GM12872 (cell line): ENCODE measurements around the gene IVNS1ABP.

Experiments
- CTCF ChIP-seq: IDR thresholded peaks from 3 replicates; pipeline ENCODE4 v1.5.1; 2011; ENCODE audit warnings: low read depth, mild to moderate bottlenecking, low read length, moderate library complexity; ENCODE audit not compliant: insufficient read depth

The IVNS1ABP gene

DNA sequence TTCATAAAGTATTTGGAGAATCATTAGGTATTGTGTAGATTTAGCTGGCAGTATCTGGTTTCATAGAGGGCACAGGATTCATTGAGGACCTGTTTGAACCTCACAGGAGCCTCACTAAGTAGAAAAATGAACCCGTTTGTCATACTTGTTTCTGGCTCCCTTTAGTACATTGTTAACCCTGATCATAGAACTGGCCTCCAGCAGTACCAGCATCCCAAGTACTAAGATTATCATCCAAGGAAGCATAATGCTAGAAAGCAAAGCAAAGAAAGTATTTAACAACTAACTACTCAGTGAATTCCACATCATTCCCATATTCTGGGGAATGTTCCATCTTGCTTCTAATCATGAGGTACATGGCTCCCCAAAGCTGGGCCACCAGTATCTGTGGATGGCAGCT, 54.9 kb downstream of the IVNS1ABP start:
- TF ChIP-seq CTCF, result no peak

- no peak for TF ChIP-seq CTCF
Measured at GRCh38 chr1:185260611-185261010, 56.4 kb downstream of the IVNS1ABP start.

- TF ChIP-seq CTCF, result no peak
Measured at GRCh38 chr1:185258676-185259075, 58.4 kb downstream of the IVNS1ABP start.

- TF ChIP-seq CTCF, result no peak
Measured at GRCh38 chr1:185257950-185258208, 59.2 kb downstream of the IVNS1ABP start.

- TF ChIP-seq CTCF, result no peak
Measured at GRCh38 chr1:185250063-185250462, 67.0 kb downstream of the IVNS1ABP start.

- no peak for TF ChIP-seq CTCF
Measured at GRCh38 chr1:185249563-185249962, 67.5 kb downstream of the IVNS1ABP start.
